Upper lobe of right lung (tissue), 1 donor: ENCODE measurements around the gene CDC14B. TPM values are rescaled to one million over a fixed set of nuclear protein-coding genes. Genes with fewer than 3 reads are reported as not detected.
"Not testable (repeated sequence)": the region's sequence is repeated elsewhere in the genome, so short reads cannot be mapped to it uniquely, and the experiment has no call there.

Experiments
- ATAC-seq: fragments of 200-7000 bp; cut with Tn5 transposase; one replicate; pipeline ENCODE4 v1.9.1; 2020; ENCODE audit warnings: mild to moderate bottlenecking, moderate library complexity
- DNase-seq: peaks from one replicate; pipeline ENCODE4 v3.0.0-alpha.2; 2020
- H3K27ac ChIP-seq: fragments of 200-600 bp; one replicate; pipeline ENCODE4 v1.8.0; 2022
- H3K27me3 ChIP-seq: fragments of 200-600 bp; one replicate; pipeline ENCODE4 v1.8.0; 2022; ENCODE audit warnings: mild to moderate bottlenecking
- H3K36me3 ChIP-seq: fragments of 200-600 bp; one replicate; pipeline ENCODE4 v1.8.0; 2022
- H3K4me1 ChIP-seq: fragments of 200-600 bp; one replicate; pipeline ENCODE4 v1.8.0; 2022
- H3K4me3 ChIP-seq: fragments of 200-600 bp; one replicate; pipeline ENCODE4 v1.8.0; 2022; ENCODE audit warnings: mild to moderate bottlenecking
- H3K9me3 ChIP-seq: fragments of 200-600 bp; one replicate; pipeline ENCODE4 v1.8.0; 2022
- intact Hi-C: fragments of 100-400 bp; cut with DNase I; formaldehyde crosslinking; loops from one replicate; pipeline ENCODE4 v1.11.0; 2022
- total RNA-seq: library from RNA; stranded (reverse); fragmentation: NEBNext Ultra II Directional; extraction: Animal tissue kit (Norgen Biotek cat#: 25700); gene quantifications from one replicate; pipeline ENCODE4 v1.2.1, GENCODE V29; 2021
- TF ChIP-seq, protein P1 (sequence below): fragments of 200-600 bp; IDR thresholded peaks from one replicate; pipeline ENCODE4 v1.8.0; 2022; ENCODE audit warnings: antibody characterized with exemption
- donor health status: DM: no; HTN: yes; CAD: no; lungs with severe emphysema.

The CDC14B gene
- total RNA-seq, 1 donor from 2014 or later: 14.5 TPM

- Histone ChIP-seq H3K4me3 (no peak overlapping the region), H3K9me3 (no peaks in the 10 kb centered on the region), H3K27ac (no peak overlapping the region), H3K27me3 (no peaks in the 10 kb centered on the region), H3K4me1 (peaks cover 7% of the 10 kb centered on the region), H3K36me3 (no peaks in the 10 kb centered on the region)
- intact Hi-C loops: no loop called here
- no peak for DNase-seq
- TF ChIP-seq, protein P1, sequence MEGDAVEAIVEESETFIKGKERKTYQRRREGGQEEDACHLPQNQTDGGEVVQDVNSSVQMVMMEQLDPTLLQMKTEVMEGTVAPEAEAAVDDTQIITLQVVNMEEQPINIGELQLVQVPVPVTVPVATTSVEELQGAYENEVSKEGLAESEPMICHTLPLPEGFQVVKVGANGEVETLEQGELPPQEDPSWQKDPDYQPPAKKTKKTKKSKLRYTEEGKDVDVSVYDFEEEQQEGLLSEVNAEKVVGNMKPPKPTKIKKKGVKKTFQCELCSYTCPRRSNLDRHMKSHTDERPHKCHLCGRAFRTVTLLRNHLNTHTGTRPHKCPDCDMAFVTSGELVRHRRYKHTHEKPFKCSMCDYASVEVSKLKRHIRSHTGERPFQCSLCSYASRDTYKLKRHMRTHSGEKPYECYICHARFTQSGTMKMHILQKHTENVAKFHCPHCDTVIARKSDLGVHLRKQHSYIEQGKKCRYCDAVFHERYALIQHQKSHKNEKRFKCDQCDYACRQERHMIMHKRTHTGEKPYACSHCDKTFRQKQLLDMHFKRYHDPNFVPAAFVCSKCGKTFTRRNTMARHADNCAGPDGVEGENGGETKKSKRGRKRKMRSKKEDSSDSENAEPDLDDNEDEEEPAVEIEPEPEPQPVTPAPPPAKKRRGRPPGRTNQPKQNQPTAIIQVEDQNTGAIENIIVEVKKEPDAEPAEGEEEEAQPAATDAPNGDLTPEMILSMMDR: no peak
- ATAC-seq: no peak
Observed at GRCh38 chr9:96615411-96615810, 4.2 kb downstream of the CDC14B start.

DNA sequence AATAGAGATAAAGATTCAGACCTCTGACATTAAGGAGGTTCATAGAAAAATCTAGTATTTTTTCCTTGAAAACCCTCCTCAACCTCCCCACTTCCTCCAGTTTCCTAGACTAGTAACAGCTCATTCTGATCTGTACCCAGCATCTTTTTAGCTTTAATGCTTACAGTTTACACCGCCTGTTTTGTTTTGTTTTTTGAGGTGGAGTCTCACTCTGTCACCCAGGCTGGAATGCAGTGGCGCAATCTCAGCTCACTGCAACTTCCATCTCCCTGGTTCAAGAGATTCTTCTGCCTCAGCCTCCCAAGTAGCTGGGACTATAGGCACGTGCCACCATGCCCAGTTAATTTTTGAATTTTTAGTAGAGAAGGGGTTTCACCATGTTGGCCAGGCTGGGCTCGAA lies 5.0 kb downstream of the CDC14B start:
- H3K27ac ChIP-seq, H3K9me3 ChIP-seq, H3K27me3 ChIP-seq, intact Hi-C loops, H3K4me3 ChIP-seq, DNase-seq, ATAC-seq, H3K4me1 ChIP-seq, H3K36me3 ChIP-seq: not testable (repeated sequence)

DNA sequence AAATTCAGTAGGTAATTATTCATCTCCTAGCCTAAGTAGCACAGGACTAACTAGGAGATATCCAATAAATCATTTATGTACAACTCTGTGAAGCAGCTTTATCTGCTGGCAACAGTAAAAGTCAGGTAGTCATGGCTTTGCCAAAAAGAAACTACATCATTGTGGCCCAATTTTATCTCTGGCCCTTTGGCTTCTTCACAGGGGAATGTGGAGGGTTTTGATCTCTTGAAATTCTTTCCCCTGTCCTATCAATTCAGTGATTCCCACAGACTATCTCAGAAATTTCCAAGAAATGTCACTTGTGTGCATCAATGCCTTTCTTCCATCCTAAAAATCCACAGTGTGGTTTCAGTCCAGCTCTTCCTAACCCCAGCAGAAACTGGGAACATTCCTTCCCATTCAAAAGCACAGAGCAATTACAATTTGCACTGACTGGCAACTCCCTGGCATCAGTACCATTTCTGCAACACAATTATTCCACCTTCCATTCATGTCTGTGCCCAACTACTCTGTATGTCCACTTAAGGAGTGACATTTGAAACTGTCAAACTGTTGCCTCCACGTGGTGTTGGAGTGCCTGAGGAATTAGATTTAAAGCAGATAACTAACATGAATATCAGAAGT lies 6.6 kb downstream of the CDC14B start:
- Histone ChIP-seq H3K27ac (no peak overlapping the region), H3K27me3 (peaks cover 5% of the 10 kb centered on the region)
- intact Hi-C loops: no loop called here

DNA sequence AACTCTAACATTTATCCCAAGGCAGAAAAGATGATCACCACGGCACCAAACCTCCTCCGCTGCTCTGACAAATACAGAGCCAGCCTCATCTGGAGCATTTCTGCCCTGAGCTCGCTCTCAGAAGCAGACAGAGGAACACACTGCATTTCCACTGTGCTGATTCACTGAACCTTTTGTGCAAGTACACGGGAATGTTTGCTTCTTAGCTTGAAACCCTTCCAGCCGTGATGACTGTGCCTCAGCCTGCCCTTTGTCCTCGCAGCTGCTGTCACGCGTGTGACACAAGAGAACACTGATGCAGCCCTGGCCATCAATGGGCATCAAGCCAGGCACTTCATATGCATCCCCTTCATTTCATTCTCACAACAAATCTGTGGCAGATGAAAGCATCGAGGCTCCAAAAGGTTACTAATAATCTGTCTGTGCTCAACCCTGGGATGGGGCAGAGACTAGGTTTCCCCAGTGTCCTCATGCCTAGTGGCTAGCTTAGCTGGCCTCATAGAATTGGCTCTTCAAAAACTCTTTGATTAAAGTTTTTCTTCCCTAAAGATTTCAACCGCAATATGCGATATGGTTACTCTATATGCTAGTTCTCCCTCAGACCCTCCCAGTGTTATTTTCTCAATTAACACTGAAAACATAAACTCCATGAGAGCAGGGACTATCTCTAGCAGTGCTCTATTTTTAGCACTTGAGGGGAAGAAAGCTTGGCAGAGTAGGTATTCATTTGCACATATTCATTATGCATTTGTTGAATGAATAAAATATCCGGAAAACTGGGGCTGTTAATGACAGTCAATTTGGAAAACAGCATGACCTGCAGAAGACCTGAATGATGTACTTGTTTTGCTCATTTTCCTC lies 7.3 kb downstream of the CDC14B start:
- DNase-seq: no peak
- peaks cover 5% of the 10 kb centered on the region for H3K27me3 ChIP-seq
- no peaks in the 10 kb centered on the region for H3K4me1 ChIP-seq
- no peak overlapping the region for H3K27ac ChIP-seq
- no peaks in the 10 kb centered on the region for H3K36me3 ChIP-seq
- TF ChIP-seq, protein P1: no peak
- no peak overlapping the region for H3K4me3 ChIP-seq
- ATAC-seq: peak; percentile 53
- intact Hi-C loops: no loop called here
- no peaks in the 10 kb centered on the region for H3K9me3 ChIP-seq

More for the DNA sequence above, 6.6 kb downstream of the CDC14B start:
- H3K9me3 ChIP-seq: no peaks in the 10 kb centered on the region
- H3K4me1 ChIP-seq: peaks cover under 1% of the 10 kb centered on the region
- TF ChIP-seq, protein P1: no peak
- no peak overlapping the region for H3K4me3 ChIP-seq
- ATAC-seq: no peak
- DNase-seq: no peak
- no peaks in the 10 kb centered on the region for H3K36me3 ChIP-seq

GRCh38 chr9:96611302-96611701 lies 8.3 kb downstream of the CDC14B start:
- Histone ChIP-seq H3K27ac (no peak overlapping the region), H3K36me3 (no peaks in the 10 kb centered on the region), H3K4me3 (no peak overlapping the region), H3K9me3 (no peaks in the 10 kb centered on the region), H3K27me3 (peaks cover 5% of the 10 kb centered on the region), H3K4me1 (no peaks in the 10 kb centered on the region)
- ATAC-seq (no peak), DNase-seq (no peak)
- intact Hi-C loops: no loop called here
- TF ChIP-seq, protein P1: no peak

GRCh38 chr9:96609732-96610131 lies 9.9 kb downstream of the CDC14B start:
- Histone ChIP-seq H3K4me1 (no peaks in the 10 kb centered on the region), H3K36me3 (no peaks in the 10 kb centered on the region), H3K9me3 (no peaks in the 10 kb centered on the region), H3K4me3 (no peak overlapping the region), H3K27me3 (peaks cover 5% of the 10 kb centered on the region), H3K27ac (no peak overlapping the region)
- intact Hi-C loops: no loop called here
- TF ChIP-seq, protein P1: no peak
- ATAC-seq (no peak), DNase-seq (no peak)
